ENCODE data around the gene IL17C.

The IL17C gene

GRCh38 chr16:88687254-88687576, 48.8 kb downstream of the IL17C start:
- no peak for DNase-seq

- DNase-seq = no peak
Observed at GRCh38 chr16:88687676-88688012, 49.3 kb downstream of the IL17C start.

- DNase-seq = no peak
Observed at GRCh38 chr16:88688013-88688778, 49.8 kb downstream of the IL17C start.

Data from stimulated activated CD8-positive, alpha-beta memory T cell treated with anti-CD3 and anti-CD28 coated beads, Interleukin-4, amount 100 ng/mL, for 48 hours (primary cell).